Measurements from ENCODE around the gene ZSWIM6.

Gene ZSWIM6

GRCh38 chr5:61307191-61307590, 24.9 kb upstream of the ZSWIM6 start:
- no peak for DNase-seq (ENCODE audit: low read depth)

GRCh38 chr5:61307611-61308010, 24.4 kb upstream of the ZSWIM6 start:
- no peak for DNase-seq (ENCODE audit: low read depth)

- peak; percentile 76 for DNase-seq (ENCODE audit: low read depth)
Measured at GRCh38 chr5:61308712-61309111, 23.3 kb upstream of the ZSWIM6 start.

- DNase-seq (ENCODE audit: low read depth), result no peak
Measured at GRCh38 chr5:61309115-61309514, 22.9 kb upstream of the ZSWIM6 start.

GRCh38 chr5:61311056-61311610, 20.9 kb upstream of the ZSWIM6 start:
- DNase-seq (ENCODE audit: low read depth), result no peak

- DNase-seq (ENCODE audit: low read depth), result peak; percentile 90
Measured at GRCh38 chr5:61311836-61312808, 19.9 kb upstream of the ZSWIM6 start.

- DNase-seq (ENCODE audit: low read depth), result peak; percentile 88
Measured at GRCh38 chr5:61313960-61314681, 17.9 kb upstream of the ZSWIM6 start.

GRCh38 chr5:61318376-61318775, 13.7 kb upstream of the ZSWIM6 start:
- no peak for DNase-seq (ENCODE audit: low read depth)

- DNase-seq (ENCODE audit: low read depth), result peak; percentile 64
Measured at GRCh38 chr5:61319388-61320146, 12.5 kb upstream of the ZSWIM6 start.

- no peak for DNase-seq (ENCODE audit: low read depth)
Measured at GRCh38 chr5:61320860-61321259, 11.2 kb upstream of the ZSWIM6 start.

- DNase-seq (ENCODE audit: low read depth), result no peak
Measured at GRCh38 chr5:61321669-61322068, 10.4 kb upstream of the ZSWIM6 start.

GRCh38 chr5:61322738-61323725, 9.0 kb upstream of the ZSWIM6 start:
- DNase-seq (ENCODE audit: low read depth), result peak; percentile 80

GRCh38 chr5:61327760-61328753, 4.0 kb upstream of the ZSWIM6 start:
- DNase-seq (ENCODE audit: low read depth), result peak; percentile 90

GRCh38 chr5:61328791-61329549, 3.1 kb upstream of the ZSWIM6 start:
- DNase-seq (ENCODE audit: low read depth), result no peak

- DNase-seq (ENCODE audit: low read depth), result no peak
Measured at GRCh38 chr5:61329550-61330128, 2.4 kb upstream of the ZSWIM6 start.

- DNase-seq (ENCODE audit: low read depth), result peak; percentile 70
Measured at GRCh38 chr5:61330341-61330844, 1.7 kb upstream of the ZSWIM6 start.

GRCh38 chr5:61330845-61331406, 1.1 kb upstream of the ZSWIM6 start:
- DNase-seq (ENCODE audit: low read depth), result peak; percentile 76

GRCh38 chr5:61332358-61332749, 296 bp downstream of the ZSWIM6 start:
- no peak for DNase-seq (ENCODE audit: low read depth)

All from amniotic epithelial cell (primary cell).